Activated T-helper 1 cell treated with anti-CD3 and anti-CD28 coated beads, Interleukin-2, amount 50 U/mL, for 16 hours (primary cell): ENCODE results near the gene GNMT.
"Not testable (repeated sequence)": the region's sequence is repeated elsewhere in the genome, so short reads cannot be mapped to it uniquely, and the experiment has no call there.

ENCODE experiments used
- DNase-seq, 2 donors: peaks; one replicate each; pipeline ENCODE4 v3.0.0-alpha.2; 2020; ENCODE audit warnings: low read depth in 1 of 2, low spot score in 1 of 2

Gene GNMT

DNA sequence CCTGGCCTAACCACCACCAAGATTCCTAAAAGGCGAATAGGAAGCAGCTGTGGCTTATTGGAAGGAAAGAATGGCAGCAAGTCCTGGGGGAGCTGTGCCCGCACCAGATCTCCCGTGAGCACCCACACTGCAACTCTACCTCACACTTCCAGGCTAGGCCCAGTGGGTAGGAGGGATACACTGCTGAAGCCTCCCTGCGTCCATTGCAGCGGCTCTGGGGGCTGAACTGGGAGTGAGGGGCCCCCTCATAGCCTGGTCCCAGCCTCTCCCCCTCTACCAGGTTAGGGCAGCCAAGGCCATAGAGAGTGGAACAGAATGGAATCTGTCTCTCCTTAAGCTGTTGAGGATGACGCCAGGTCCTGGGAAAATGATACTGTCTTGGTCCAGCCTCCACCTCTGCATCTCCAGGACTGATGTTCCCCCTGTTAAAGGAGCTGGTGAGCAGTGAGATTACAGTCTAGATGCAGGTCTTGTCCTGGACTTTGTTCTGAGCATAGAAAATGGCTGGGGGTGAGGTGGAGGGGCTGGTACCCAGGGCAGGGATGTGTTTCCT, 20.0 kb upstream of the GNMT start:
- no peak for DNase-seq

DNA sequence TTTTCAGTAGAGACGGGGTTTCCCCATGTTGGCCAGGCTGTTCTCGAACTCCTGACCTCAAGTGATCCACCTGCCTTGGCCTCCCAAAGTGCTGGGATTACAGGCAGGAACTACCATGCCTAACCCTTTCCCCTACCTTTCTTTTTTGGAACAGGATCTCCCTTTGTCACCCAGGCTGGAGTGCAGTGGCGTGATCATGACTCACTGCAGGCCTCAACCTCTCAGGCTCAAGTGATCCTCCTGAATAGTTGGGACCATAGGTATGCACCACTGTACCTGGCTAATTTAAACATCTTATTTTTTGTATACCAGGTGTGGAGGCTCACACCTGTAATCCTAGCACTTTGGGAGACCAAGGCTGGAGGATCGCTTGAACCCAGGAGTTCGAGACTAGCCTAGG, 19.2 kb upstream of the GNMT start:
- not testable (repeated sequence) for DNase-seq

- no peak for DNase-seq
Observed at GRCh38 chr6:42942444-42942843, 18.1 kb upstream of the GNMT start.

DNA sequence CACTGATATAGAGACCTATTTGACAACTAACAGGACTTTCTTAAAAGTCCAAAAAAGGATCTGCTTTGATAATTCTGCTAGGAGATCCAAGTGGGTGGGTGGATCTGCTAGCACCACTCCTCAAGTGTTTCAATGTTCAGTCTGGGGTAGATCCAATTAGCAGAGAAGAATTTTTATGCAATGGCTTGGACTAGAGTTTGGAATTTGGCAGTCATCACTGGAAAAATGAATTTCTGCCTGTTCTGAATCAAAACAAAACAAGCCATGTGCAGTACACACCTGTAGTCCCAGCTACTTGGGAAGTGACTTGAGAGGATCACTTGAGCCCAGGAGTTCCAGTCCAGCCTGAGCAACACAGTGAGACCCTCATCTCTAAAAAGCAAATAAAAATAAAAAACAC, 12.6 kb upstream of the GNMT start:
- DNase-seq: no peak

DNA sequence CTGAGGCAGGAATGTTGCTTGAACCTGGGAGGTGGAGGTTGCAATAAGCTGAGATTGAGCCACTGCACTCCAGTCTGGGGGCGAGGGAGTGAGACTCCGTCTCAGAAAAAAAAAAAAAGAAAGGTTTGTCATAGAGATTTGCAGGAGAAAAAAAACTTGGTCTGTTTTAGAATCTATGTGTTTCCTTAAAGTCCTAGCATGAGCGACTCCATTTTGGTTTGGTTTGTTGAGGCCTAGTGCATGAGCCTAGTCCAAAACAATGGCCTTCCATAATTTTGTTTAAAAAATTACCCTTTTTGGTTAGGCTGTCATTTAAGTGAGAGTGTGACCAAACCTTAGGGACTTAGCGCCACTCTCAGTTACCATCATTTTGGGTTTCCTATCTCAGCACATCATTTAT, 8.2 kb upstream of the GNMT start:
- DNase-seq: no peak

DNA sequence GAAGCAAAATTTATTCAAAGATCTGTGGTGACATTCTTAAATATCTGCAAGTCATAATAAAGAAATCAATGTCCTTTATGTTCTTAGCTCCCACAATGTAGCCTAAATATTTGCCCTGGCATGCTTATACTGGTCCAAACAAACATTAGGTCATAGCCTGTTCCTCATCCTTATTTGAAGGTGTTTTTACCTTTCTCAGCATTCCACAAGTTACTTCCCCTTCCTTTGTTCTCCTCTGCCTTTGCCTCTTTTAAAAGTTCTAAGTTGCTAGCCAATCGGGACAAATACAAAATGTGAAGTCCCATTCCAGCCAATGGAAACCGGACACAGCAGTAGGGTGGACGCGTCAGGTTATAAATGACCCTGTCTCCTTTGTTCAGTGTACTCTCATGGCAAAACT, 6.1 kb upstream of the GNMT start:
- DNase-seq: not testable (repeated sequence)

DNA sequence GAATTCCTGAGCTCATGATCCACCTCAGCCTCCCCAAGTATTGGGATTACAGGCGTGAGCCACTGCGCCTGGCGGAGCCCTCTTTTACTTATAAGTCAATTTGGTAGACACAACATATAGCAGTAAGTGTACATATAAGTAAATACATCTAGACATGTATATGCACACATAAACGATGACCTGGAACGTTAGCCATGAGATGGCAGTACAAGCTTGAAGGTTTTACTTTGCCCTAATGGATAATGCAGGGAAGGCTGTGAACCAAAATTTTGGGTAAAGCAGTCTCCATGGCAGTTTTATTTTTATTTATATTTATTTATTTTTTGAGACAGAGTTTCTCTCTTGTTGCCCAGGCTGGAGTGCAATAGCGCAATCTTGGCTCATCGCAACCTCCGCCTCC, 2.4 kb upstream of the GNMT start:
- no peak for DNase-seq

DNA sequence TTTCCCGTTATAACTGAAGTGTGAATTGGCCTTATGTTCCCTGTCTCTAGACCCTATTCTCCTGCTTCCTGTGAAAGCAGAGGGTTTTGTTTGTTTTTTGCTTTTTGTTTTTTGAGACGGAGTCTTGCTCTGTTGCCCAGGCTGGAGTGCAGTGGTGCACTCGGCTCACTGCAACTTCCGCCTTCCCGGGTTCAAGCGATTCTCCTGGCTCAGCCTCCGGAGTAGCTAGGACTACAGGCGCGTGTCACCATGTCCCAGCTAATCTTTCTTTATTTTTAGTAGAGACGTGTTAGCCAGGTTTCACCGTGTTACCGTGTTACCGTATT, 674 bp upstream of the GNMT start:
- no peak for DNase-seq

DNA sequence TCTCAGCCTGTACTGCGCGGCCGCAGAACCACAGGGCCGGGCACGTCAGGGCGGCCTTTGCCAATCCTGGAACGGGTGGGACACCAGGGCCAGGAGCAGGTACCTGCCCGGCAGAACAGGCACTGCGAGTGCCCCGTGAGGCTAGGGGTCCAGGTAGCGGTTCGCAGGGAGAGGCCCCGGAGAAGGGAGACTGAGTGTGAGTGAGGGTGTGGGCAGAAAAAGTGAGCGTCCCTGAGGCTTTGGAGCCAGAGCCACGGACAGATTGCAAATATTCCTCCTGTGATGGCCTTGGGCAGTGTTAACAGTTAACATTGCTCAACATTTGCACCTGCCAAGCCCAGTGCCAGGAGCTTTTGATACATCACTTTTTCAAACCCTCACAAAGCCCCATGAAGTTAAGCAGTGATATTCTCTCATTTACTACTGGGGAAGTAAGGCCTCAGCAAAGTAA, 491 bp downstream of the GNMT start:
- DNase-seq: no peak

GRCh38 chr6:42962096-42962495, 1.5 kb downstream of the GNMT start:
- DNase-seq: no peak

- DNase-seq: no peak
Observed at GRCh38 chr6:42962502-42963178, 2.1 kb downstream of the GNMT start.

- DNase-seq: no peak
Observed at GRCh38 chr6:42963179-42963854, 2.8 kb downstream of the GNMT start.

DNA sequence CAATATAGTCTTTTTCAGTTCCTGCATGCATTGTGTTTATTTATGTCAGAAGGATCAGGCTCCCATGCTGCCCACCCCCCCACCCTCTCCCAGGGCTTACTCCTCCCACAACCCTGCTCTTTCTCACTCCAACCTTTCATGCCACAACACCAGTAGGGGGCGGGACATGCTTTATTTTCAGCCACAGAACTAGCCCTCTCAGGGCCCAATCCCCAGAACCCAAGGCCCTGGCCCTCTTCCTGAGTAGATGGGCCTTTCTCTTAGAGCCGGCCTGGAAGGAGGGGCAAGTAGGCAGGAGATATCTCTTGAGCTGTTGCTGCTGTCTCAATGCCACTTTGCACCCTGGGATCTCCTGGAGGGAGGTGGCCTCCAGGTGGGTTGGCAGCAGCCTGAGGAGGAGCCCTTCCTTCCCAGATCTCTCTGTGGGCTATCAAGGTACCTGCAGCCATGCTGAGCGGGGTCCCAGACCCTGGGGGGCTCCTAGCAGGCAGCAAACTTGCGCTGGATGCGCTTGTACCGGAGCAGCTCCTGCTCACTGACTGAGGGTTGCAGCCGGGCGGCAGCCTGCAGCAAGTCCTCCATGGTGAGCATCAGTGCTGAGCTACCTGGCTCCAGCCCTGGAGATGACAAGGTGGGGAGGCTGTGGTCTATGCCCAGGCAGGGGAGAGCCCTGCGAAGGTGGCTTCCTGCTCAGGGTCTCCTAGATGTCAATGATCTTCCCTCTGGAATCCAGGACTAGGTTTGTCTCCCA, 3.5 kb downstream of the GNMT start:
- no peak for DNase-seq

GRCh38 chr6:42966571-42966970, 6.0 kb downstream of the GNMT start:
- no peak for DNase-seq

- no peak for DNase-seq
Observed at GRCh38 chr6:42967228-42967627, 6.7 kb downstream of the GNMT start.

DNA sequence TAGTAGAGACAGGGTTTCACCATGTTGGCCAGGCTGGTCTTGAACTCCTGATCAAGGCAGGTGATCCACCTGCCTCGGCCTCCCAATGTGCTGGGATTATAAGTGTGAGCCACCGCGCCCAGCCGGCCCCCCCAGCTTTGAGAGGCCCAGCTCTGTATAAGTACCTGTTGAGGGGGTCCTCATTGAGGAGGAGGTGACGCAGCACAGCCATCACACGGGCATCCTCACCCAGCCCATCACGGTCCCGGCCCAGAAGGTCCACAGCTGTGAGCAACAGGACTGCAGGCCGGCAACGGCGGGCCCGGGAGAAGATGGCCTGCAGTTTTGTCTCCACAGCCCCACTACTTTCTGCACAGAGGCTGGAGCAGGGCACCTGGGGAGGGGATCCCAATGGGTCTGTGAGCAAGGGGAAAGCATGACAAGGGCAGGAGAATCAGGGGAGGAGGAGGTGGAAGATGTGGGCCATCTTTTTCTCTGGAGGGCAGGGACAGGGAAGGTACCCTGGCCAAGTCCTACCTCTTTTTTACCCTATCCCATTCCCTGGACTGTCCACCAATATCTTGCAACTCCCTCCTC, 7.7 kb downstream of the GNMT start:
- DNase-seq: no peak

DNA sequence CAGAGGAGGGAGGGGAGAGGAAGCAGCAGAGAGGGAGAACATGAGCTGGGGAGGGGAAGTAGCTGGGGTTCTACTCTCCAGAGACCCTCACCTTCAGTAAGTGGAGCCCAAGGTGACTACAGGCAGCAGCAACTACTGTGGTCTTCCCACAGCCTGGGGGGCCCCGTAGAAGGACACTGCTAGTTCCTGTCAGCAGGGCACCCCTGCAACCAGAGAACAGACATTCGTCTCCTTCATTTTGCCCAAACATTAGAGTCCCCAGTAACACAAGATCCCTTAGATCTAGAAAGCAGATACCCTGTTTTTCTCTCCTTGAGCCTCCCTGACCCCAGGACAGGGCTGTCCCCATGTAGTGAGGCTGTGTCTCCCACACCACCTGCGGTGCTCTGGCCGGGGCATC, 8.2 kb downstream of the GNMT start:
- no peak for DNase-seq

DNA sequence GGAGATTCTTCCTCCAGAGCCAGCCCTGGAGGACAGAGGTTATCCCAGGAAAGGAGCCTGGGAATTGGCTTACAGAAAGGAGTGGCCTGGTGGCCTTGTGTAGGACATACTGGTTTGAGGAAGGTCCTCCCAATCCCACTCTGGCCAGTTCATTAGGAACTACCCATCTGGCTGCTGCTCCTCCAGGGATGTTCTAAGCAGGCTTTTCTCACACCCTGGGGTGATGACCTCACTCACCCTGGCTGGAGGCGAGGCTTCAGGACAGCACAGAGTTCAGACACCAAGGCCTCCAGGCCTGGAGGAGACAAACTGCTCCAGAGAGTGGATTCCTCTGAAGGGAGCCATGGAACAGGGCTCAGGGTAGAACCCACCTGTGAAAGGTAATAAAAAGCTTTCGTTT, 8.9 kb downstream of the GNMT start:
- DNase-seq: no peak

DNA sequence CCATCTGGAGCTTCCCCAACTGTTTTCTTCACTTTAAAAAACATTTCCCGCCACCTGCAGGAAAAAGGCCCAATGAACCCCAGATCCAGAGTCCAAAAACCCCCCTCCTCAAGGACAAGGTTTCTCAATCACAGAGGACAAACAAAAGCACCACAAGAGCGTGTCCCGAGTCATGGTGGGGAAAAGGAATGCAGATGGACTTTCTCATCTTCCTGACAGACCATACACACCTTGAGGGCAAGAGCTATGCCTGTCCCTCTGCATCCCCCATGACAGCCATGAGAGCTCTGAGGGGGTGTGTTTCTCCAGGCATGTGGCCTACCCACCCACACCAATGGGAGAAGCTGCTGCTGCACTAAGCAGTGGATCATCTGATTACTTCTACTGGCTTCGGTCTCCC, 9.4 kb downstream of the GNMT start:
- no peak for DNase-seq

DNA sequence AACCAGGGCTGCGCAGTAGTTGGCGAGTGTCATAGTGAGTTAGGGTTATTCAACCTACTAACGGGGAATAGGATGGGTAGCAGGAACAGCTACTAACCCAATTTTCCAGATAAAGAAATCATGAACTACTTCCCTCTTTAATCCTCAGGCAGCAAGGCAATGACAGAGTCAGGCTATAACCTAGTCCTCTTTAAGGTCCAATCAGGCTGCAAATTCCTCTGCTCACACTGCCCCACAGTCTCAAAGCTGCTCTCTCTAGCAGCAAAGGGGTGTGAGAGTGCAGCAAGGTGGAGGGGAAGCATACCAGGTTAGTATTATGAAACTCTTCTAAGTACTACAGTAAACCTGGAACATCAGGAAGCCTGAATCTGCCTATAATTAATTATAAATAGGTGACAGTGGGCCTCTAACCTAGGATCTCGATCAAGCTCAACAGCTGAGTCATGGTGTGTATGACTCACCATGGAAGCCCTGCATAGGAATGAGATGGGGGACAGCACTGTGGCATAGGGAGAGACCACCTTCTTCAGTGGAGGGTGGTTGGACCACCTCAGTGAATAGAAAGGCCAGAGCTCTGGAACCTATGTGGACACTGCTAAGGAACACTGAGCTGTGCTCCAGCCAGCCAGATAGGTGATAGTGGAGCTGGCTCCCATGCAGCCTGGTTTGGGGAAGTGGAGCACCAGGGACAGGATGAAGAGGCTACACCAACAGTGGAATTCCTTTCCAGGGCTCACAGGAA, 10.5 kb downstream of the GNMT start:
- DNase-seq: no peak

DNA sequence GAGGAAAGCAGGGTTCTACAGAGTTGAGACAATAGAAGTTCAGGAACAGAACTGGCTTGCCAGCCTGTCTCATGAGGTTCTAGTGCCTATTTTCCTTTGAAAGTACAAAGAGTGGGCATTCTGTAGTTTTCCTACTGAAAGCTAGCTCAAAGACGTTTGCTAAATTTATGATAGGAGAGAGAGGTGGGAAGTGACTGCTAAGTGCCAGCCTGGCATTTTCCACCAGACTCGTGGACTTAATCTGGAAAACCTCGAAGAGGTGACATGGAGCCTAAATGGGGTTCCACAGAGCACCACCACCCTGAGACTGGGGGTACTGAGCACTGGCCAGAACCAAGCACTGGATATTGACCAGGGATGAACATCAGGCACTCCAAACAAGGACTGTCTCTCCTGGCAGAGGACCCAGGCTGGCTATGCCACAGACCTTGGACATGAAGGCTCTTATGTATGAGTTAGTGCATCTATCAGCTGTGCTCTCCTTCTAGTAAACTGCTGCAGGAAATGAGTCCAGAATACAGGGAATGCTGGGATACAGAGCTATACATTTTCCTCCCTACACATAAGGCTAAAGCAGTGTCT, 11.3 kb downstream of the GNMT start:
- no peak for DNase-seq
